VCaP (cell line): ENCODE data around the gene PRR5L.

Experiments used
- H3K27ac ChIP-seq: fragments of 450-650 bp; 2 replicates; pipeline ENCODE4 v1.5.1; 2017
- CTCF ChIP-seq: fragments of 450-650 bp; conservative IDR thresholded peaks from 2 replicates; pipeline ENCODE4 v1.5.1; 2017; ENCODE audit warnings: mild to moderate bottlenecking, moderate library complexity

Gene PRR5L

GRCh38 chr11:36392196-36392595, 96.1 kb downstream of the PRR5L start:
- H3K27ac ChIP-seq, result no peak overlapping the region
- TF ChIP-seq CTCF, result no peak

- no peak overlapping the region for H3K27ac ChIP-seq
- TF ChIP-seq CTCF, result no peak
Observed at GRCh38 chr11:36394056-36394455, 98.0 kb downstream of the PRR5L start.

GRCh38 chr11:36394926-36395325, 98.8 kb downstream of the PRR5L start:
- no peak overlapping the region for H3K27ac ChIP-seq
- TF ChIP-seq CTCF, result no peak

- no peak for TF ChIP-seq CTCF
- no peak overlapping the region for H3K27ac ChIP-seq
Observed at GRCh38 chr11:36395978-36396736, 100.1 kb downstream of the PRR5L start.

- TF ChIP-seq CTCF, result no peak
- peak overlapping the region; percentile 13; the same call in 1 of the 2 replicates for H3K27ac ChIP-seq
Observed at GRCh38 chr11:36398231-36398953, 102.3 kb downstream of the PRR5L start.

GRCh38 chr11:36399236-36399635, 103.1 kb downstream of the PRR5L start:
- H3K27ac ChIP-seq, result 0 out of 2 replicates have a peak overlapping the region, but pooled peaks have one; percentile 13
- no peak for TF ChIP-seq CTCF

GRCh38 chr11:36399745-36400144, 103.7 kb downstream of the PRR5L start:
- no peak for TF ChIP-seq CTCF
- H3K27ac ChIP-seq, result no peak overlapping the region
